MM.1S (cell line): Measurements from ENCODE around the gene TMEM121B.

Experiments
- EZH2 ChIP-seq: fragments of 300-600 bp; sonication (generic); optimal IDR thresholded peaks from 2 replicates; pipeline ENCODE3; 2017; ENCODE audit warnings: low read depth, mild to moderate bottlenecking, antibody characterized with exemption, low read length, mixed read lengths
- TF ChIP-seq, protein P1 (sequence below): fragments of 300-600 bp; sonication (generic); IDR thresholded peaks from 2 replicates; pipeline ENCODE4 v1.5.1; 2016; ENCODE audit warnings: antibody characterized with exemption, low read length, mixed read lengths

DNA sequence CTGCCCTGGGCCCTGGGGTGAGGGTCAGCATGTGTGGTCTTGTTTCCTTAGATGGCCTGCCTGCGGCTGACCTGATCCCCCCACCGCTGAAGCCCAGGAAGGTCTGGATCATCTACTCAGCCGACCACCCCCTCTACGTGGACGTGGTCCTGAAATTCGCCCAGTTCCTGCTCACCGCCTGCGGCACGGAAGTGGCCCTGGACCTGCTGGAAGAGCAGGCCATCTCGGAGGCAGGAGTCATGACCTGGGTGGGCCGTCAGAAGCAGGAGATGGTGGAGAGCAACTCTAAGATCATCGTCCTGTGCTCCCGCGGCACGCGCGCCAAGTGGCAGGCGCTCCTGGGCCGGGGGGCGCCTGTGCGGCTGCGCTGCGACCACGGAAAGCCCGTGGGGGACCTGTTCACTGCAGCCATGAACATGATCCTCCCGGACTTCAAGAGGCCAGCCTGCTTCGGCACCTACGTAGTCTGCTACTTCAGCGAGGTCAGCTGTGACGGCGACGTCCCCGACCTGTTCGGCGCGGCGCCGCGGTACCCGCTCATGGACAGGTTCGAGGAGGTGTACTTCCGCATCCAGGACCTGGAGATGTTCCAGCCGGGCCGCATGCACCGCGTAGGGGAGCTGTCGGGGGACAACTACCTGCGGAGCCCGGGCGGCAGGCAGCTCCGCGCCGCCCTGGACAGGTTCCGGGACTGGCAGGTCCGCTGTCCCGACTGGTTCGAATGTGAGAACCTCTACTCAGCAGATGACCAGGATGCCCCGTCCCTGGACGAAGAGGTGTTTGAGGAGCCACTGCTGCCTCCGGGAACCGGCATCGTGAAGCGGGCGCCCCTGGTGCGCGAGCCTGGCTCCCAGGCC is 12.7 kb downstream of the TMEM121B start:
- TF ChIP-seq, protein P1, sequence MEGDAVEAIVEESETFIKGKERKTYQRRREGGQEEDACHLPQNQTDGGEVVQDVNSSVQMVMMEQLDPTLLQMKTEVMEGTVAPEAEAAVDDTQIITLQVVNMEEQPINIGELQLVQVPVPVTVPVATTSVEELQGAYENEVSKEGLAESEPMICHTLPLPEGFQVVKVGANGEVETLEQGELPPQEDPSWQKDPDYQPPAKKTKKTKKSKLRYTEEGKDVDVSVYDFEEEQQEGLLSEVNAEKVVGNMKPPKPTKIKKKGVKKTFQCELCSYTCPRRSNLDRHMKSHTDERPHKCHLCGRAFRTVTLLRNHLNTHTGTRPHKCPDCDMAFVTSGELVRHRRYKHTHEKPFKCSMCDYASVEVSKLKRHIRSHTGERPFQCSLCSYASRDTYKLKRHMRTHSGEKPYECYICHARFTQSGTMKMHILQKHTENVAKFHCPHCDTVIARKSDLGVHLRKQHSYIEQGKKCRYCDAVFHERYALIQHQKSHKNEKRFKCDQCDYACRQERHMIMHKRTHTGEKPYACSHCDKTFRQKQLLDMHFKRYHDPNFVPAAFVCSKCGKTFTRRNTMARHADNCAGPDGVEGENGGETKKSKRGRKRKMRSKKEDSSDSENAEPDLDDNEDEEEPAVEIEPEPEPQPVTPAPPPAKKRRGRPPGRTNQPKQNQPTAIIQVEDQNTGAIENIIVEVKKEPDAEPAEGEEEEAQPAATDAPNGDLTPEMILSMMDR: no peak
- no peak for TF ChIP-seq EZH2
